Activated CD4-positive, alpha-beta T cell treated with anti-CD3 and anti-CD28 coated beads, Interleukin-2, amount 50 U/mL, for 1 hour (primary cell): ENCODE measurements around the gene PRUNE2.
"Not testable (repeated sequence)": the region's sequence is repeated elsewhere in the genome, so short reads cannot be mapped to it uniquely, and the experiment has no call there.

Experiments
- DNase-seq: peaks from one replicate; pipeline ENCODE4 v3.0.0-alpha.2; 2020

PRUNE2 gene

DNA sequence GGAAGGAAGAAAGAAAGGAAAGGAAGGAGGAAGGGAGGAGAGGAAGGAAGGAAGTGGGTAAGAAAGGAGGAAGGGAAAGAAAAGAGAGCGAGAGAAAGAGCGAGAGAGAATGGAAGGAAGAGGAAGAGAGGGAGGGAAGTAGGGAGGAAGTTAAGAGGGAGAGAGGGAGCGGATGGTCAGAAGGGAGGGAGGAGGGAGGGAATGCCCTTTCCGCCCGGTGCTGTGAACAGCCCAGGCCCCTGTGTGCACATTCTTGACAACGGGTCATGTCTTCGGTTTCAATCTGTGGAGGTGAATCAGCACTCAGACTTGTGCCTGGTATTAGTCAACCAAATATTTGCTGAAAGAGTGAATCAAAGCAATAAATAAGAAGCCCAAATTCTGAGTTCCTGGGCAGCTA, 39.2 kb downstream of the PRUNE2 start:
- DNase-seq, result no peak

DNA sequence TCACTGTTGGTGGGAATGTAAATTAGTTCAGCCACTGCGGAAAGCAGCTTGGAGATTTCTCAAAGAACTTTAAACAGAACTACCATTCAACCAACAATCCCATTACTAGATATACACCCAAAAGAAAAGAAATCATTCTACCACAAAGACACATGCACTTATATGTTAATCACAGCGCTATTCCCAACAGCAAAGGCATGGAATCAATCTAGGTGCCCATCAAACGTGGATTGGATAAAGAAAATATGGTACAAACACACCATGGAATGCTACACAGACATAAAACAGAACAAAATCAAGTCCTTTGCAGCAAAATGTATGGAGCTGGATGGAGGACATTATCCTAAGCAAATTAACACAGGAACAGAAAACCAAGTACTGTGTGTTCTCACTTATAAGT, 42.1 kb downstream of the PRUNE2 start:
- no peak for DNase-seq

DNA sequence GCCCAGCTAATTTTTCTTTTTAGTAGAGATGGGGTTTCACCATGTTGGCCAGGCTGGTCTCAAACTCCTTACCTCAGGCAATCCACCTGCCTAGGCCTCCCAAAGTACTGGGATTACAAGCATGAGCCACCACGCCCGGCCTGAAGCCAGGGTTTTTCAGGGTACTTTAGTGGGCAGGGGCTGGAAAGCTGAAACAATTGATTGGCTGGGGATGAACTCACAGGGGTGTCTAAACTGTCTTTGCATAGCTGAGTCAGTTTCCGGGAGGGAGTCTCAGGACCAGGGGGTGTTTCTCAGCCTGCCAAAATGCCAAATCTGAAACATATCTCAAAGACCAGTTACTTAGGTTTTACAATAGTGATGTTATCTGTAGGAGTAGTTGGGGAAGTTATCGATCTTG, 46.1 kb downstream of the PRUNE2 start:
- no peak for DNase-seq

DNA sequence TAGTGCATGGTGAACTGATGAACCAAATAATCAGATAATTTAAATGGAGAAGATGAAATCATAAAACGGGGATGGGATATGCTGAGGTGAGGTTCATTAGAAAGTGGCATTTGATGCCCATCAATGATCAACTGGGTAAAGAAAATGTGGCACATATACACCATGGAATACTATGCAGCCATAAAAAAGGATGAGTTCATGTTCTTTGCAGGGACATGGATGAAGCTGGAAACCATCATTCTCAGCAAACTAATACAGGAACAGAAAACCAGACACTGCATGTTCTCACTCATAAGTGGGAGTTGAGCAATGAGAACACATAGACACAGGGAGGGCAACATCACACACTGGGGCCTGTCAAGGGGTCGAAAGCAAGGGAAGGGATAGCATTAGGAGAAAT, 47.7 kb downstream of the PRUNE2 start:
- not testable (repeated sequence) for DNase-seq

DNA sequence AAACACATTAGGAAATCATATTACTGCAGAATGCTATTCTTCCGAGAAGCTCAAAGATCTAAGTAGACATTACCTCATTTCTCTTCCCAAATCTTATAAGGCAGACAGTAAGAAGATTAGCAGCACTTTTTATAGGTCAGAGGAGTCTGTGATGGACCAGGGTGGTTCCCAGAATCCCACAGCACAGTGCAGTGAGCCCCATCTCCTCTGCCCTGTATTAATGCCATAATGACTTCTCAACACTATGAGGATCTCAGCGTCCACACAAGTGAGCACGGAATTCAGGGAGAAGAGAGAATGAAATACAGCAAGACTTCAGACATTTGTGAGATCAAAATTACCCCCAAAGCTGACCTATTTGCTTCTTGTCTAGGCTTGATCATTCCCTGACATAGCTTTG, 49.9 kb downstream of the PRUNE2 start:
- no peak for DNase-seq

DNA sequence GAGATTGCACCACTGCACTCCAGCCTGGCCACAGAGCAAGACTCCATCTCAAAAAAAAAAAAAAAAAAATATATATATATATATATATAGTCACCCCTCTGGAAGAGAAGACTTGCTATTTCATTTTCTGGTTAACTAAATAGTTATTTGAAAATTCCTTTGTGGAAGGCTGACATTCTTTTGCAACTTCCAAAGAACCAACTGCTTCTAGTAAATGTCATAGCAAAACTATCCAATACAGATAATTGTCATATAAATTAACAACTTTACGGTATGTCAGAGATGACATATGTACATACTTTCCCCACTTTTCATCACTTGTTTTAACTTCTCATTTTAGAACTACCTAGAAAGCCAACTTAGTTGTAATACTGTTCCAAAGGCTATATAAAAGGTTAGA, 50.9 kb downstream of the PRUNE2 start:
- DNase-seq, result no peak

DNA sequence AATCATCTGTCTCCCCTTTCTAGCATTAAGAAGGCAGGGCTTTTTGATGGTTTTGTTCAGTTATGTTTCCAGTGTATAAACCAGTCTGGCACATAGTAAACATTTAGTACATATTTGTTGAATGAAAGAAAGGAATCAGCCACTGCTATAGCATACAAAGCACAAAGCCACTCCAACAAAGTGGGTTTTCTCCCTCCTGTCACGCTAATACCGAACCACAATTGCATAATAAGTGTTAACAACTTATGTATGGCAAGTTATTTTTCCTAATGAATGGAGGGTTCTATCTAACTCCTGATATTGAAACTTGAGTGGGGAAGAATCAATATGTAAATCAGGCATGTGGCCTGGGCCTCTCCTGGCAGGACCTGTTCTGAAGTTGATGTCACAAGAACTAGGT, 53.9 kb downstream of the PRUNE2 start:
- no peak for DNase-seq

DNA sequence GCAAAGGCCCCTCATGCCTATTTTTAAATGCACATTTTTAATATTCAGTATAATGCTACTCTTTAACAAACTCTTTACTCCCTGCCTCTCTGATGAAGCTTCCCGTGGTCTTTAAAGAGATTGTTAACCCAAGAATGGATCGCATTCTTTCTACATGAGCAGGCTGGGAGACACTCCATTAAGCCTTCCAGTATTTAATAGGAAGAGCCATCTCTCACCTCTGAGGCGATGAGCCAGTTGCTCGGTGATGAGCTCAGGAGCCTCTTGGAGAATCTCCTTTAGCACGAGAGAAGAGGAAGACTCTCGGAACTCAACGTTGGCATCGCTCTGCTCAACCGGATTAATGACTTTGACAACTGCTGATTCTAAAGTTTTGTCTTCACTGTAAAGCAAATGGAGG, 59.6 kb downstream of the PRUNE2 start:
- no peak for DNase-seq

DNA sequence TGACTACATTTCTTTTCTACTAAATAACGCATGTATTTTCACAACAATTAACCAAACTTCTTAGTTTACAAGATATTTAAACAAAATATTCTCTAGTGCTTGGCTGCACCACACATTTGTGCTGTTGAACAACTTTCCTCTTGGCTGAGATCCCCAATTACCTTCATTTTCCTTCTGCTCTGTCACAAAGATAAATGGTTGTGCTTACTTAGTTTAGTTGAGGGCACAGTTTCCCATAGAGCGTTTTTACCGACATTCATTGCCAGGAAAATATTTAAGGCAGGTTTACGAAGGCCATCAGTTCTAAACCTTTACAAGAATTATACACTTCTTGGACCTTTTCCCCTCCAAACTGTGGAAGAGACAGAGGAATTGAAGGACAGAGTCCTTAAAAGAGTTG, 60.7 kb downstream of the PRUNE2 start:
- no peak for DNase-seq

DNA sequence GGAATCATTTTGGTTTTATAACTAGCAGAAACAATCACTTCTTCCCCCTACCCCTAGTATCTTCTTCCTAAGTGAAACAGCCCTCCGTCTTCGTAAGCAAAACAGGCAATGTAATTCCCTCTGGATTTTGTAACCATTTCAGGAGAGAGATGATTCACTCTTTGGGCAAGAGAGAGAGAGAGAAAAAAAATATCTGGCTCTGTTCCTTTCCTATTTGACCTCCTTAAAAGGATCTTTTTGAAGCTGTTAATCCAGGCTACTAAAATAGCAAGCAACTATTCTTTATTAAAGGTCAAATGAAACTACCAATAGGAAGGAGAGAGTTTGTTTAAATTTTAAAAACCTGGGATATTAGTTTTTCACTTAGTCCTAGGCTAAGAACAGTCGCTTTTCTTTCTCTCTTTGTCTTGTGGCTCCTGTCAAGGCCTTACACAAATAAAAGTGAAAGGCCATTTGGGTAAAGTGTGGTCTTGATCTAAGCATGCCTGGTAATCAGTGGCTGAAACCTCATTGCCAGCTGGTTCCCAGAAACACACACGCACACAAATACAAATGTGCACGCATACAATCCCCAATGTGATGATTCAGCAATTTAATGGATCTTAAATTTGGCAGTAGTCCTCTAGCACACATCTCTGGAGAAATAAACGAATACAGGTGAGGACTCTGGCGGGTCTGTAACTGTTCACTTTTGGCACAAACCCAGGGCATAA, 70.2 kb downstream of the PRUNE2 start:
- no peak for DNase-seq

DNA sequence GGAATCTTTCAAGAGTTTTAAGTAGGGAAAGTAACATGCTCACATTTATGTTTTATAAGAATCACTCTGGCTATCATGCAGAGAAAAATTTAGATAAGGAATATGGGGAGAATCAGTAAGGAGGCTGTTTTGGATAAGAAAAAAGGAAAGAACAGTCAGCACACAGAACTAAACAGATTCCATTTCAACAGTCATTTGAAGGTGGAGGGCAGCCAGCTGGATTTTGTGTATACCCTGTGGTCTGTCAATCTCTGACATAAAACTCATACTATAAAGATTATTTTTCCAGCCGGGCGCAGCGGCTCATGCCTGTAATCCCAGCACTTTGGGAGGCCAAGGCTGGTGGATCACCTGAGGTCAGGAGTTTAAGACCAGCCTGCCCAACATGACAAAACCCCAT, 77.5 kb downstream of the PRUNE2 start:
- DNase-seq, result no peak

DNA sequence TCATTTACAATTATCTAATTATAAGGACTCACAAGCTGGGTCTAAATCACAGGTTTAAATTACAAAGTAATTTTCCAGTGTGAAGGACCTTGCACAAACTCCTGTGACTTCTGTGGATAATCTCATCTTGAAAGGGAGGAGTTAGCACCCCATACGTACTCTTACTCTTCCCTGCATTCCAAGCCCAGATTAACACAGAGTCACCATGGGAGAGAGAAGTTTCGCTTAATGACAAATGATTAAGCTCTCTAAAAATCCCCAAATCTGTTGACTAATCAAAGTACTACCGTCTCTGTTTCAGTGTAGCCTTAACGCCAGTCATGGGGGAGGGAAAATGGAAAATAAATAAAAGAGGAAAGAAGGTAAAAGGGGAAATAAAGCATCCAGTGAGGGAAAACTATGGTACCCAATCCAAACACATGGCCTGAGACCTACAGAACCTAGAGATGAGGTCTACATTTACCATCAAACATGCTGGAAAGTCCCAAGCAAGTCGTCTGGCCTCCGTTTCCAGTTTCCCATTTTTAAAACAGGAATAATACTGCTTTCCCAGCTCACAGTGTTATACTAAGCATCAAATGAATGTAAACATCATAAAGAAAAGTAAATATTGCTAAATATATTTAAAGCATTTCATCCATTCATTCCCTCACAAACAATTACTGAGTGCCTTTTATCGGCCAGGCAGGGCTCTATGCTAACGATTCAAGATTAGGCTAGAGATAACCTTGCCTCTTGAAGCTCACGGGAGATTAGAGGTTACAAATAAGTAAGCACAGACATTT, 78.4 kb downstream of the PRUNE2 start:
- no peak for DNase-seq

DNA sequence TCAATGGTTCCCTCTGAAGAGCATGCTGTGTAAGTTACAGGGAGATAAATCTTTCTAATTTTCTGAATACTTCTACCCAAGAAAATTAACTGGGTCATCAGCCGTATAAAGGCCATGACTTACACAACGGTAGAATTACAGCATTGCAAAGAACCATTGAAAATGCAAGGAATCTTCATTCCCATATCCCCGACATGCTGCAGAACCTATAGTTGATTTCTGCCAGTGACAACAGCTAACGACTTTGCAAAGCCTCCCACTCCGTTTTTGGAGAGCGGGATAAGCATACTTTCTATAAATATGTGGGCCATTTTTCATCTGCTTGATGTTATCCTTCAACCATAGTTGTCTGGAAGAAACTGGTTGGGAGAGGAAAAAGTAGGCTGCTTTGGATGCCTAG, 85.5 kb downstream of the PRUNE2 start:
- no peak for DNase-seq

DNA sequence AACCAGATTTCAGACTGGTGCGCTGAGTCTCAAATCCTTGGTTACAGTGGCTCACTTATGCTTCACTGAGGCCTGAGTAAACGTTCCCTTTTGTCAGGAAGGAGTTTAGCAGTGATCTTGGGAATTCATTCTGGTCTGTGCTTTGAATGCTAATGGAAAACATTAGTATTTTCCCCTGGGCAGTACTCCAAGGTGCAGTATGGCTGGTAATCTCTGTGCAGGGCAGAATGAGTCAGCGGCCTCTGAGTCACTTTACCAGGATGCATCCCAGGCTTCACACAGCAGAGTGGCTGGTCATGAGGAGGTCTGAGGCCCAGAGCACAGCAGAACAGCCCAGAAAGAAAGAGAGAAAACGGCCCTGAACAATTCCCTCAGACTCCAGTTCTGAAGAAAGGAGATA, 87.6 kb downstream of the PRUNE2 start:
- DNase-seq, result no peak

DNA sequence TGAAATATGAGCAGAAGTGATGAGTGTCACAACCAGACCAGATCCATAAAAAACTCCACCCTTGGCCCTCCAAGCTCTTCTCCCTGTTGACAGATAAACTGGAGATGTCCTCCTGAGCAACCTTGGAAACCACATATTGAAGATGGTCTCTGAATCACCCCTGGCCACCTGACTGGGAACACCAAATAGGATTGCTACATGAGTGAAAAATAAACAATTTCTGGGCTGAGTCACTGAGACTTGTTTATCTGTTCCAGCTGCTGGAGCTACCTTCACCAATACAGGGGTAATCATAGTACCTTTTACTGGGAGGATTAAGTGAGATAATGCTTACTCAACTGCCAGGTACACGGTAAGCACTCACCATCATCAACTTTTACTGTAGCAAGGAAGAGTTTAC, 88.4 kb downstream of the PRUNE2 start:
- no peak for DNase-seq

DNA sequence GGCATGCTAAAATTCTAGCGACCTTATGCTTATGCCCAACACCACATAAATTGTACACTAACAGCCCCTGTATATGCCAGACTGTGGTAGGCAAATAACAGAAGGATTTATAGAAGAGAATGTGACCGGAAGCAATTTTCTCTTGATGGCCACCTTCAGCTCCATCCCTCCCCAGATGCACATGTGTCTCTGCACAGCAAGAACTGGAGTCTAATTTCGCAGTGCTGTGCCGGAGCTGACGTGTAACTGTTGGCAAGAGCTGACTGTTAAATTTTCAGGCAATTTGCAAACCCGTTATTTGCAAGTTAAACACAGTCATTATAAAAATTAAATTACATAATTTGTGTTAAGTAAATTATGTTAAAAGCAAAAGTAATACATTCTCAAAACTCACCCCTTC, 93.3 kb downstream of the PRUNE2 start:
- no peak for DNase-seq

DNA sequence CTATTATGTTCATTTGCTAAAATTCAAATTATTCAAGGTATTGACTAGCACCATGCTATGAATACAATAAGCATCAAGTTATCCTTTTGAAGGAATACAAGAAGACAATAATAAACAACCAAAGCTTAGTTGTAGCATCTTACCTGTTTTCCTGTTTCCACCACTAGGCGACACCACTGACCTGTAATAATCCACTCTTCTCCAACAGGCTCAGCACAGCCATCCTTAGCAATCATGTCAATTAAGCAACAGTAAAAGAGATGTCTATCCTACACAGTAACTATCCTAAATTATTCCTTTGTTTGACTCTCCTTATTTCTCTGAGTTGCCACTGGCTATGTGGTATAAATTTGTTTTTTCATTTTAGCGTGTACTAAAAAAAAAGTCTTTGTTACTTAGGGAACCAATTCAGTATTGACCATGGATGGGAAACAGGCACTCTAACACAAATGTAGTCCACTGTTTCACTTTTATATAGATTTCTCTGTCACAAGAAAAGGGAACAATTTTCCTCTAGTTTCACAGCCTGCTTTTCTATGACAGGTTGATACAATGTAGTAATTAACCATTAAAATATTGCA, 95.4 kb downstream of the PRUNE2 start:
- DNase-seq, result no peak

DNA sequence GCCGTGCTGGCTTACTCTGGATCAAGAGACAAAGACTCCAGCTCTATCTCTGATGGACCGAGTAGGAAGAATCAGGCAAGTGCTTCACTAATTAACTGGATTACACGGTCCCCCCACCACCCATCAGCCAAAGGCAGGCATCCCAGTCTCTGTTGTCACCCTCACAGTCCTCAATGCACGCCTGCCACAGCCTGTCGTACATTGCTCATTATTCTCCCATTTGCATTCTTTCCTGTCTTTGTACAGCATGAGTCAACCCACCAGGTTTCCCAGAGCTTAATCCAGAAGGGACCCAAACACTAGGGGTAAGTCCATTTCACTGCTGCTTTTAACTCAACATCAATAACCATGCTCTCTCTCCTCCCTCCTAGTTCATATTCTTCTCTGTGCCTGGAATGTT, 97.3 kb downstream of the PRUNE2 start:
- DNase-seq, result no peak

DNA sequence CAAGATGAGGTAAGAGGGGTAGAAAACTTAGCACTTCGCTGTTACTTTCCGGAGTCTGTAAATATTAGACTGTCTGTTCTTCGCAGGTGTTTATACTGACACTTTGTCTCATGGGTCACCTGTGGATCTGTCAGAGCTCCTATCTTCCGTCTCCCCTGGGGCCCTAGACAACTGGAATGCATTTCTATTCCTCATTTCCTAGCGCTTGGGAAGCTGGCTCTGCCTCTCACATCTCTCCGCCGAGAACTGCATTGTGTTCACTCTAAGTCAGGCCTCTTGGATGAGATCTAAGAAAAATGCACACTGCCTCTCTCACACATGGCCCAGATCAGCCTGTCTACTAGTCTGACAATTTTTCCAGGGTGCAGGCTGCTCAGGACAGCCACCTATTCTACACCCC, 102.2 kb downstream of the PRUNE2 start:
- no peak for DNase-seq

DNA sequence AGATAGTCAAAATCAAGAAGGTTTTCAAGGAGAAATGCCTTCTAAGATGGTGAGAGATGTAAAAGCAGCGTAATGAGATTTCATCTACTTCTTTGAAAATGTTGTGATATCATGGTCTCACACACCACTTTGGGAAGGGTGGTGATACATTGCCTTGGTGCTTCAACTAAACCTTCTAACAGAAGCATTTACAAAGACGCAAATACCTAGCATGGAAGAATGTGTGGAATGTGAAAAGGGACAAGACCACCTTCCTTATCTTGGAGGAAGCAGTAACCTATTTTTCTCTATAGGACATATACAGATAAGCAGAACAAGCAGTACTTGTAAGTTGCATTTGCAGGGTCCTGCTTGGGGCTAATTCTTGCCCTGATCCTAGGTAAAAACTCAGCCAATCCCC, 102.8 kb downstream of the PRUNE2 start:
- no peak for DNase-seq

DNA sequence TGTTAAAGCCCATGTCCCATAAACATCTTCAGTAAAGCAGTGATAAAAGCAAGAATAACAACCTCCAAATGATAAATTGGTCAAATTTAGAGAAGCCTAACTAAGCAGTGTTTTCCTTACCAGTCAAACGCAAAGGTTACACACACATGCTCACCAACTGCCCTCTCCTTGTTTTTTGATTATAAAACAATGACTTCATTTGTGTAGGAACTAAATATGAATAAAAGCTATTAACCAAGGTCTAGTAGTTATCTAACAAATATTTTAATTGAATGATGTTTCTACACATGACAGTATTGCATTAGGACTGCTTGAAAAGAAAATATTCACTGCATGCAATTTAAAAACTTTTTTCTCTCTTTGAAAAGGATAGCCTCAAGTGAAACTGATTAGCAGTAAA, 105.0 kb downstream of the PRUNE2 start:
- no peak for DNase-seq

DNA sequence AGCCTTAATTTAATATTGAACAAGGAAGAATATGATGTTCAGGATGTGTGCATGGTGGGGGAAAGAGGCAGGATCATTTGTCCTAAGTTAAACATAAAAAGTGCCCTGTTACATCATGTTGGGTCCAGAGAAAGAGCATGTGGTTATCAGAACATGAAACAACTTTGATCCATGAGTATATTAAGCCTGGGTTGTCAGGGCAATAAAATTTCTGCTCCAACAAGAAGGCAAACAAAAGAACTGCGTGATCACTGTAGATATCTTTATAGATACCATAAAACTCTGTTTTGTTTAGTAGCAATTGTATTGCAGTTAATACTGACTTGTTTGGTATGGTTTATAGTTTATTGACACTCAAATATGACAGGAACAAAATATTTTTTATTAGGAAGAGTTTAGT, 106.4 kb downstream of the PRUNE2 start:
- no peak for DNase-seq

DNA sequence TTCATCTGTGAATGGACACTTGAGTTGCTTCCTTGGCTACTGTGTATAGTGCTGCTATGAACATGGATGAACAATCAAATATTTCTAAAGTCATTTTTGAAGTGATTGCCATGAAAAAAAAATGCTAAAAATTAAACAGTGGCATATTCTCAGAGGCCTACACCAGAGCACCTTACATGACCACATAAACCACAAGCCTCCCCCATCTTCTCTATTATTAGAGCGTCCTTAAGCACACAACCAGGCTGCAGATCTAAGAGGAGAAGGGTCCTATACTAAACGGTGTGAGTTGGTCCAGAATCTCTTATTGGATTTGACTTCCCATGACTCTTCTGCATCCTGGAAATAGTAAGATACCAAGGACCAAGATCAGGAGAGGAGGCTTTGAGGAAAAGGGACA, 107.4 kb downstream of the PRUNE2 start:
- DNase-seq, result no peak

DNA sequence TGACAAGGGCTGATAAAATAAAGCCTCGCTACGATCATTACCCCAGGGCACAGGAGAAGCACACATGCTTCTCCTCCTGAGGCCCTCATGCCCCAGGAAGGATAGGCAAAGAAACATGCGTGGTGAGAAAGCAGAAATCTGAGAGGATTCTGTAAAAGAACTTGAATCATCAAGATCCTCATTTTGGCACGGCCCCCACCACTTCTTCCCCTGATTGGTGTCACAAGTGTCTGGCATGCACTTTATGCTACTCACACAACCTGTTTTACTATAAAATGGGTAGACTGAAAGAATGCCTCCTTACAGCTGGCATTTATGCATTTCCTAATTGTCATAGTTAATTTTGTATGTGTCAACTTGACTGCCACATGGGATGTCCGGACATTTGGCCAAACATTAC, 109.6 kb downstream of the PRUNE2 start:
- DNase-seq, result no peak
